ENCODE data around the gene UBASH3B.
"Not testable (repeated sequence)": the region's sequence is repeated elsewhere in the genome, so short reads cannot be mapped to it uniquely, and the experiment has no call there.

Gene UBASH3B

DNA sequence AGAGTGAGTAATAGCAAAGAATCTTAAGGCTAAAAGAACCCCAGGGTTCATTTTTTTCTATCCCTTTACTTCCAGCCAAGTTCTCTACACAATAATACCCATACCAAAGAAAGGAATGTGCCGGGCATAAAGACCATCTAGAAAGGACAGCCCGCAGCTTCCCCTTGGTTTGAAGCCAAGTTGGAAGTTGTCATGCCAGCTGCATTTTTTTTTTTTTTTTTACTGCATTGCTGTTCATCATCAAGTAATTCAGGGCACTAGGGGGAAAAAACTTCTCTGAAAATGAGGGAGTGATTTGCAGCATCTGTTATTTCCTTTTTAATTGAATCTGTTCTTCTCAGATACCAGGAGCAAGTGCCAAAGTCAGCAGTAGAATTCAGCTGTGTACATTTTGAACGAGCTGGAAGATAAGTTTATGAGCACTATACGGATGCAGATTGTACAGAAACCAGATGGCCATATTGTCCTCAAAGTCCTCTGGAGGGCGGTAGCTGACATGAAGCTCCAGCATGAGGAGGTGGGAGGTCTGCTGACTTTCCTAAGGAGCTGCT is 56.4 kb downstream of the UBASH3B start:
- no peak for DNase-seq

DNA sequence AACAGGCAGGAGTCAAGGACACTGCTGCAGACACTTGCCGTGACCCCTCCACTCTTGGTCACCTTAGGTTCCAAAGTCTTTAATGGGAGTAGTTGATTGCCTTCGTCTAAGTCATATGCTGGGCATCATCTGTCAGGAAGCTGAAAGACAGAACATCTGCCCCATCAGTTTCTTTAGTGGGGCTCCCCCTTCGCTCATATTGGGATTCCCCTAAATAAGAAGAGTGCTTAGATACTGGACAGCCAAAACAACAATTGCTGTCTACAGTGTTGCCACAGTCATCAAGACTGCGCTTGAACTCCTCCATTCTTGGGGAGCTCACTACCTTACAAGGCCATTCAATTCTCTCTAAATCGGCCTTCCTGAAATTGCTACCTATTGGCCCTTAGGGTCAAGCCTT is 58.5 kb downstream of the UBASH3B start:
- DNase-seq = no peak

DNA sequence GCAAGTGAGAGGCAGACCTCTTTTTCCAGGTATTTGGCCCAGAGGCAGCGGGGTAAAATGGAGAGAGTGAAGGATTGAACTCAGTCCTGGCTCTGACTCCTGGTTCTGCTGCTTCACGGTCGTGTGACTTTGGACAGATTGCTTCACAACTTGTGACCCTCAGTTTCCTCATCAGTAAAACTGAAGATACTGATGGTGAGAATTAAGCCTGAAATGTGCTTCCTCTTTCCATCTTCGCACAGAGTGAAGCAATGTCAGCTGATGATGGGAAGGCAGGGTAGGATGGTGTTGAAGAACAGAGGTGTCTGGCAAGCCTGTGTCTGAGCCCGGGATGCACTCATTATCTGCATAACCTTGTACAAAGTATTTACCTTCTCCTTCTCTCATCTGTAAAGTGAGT is 59.0 kb downstream of the UBASH3B start:
- no peak for DNase-seq

DNA sequence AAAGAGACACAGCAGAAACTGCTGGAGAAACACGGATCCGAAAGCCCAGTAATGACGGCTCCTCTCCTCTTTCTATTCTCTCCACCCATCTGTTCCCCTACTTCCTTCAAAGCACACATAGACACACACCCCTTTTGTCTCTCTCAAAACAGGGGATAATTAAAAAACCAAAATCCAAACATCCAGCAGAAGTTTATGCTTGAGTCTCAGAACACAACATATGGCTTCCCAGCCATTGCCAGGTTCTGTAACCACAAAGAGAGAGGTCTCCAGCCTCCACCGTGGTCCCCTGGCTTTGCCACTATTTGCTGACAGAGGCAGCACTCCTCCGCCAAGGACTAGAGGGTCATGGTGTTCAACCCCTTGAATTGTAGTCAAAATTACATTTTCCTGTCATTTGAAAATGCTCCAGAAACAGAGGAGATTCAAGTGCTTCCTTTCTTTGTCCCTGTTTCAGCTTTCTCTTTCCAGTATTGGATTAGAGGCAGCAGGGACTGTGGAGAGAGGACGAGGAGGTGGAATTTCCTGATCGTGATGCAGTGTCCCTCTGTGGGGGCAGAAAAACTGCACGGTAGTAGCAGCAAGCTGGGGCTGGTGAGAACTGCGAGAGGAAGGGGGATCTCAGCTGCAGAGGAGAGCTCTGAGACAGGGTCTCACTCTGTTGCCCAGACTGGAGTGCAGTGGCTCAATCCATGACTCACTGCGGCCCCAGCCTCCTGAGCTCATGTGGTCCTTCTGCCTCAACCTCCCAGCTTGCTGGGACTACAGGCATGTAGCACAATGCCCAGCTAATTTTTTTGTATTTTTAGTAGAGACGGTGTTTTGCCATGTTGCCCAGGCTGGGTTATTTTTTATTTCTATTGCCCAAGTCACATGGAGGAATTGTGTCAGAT is 60.3 kb downstream of the UBASH3B start:
- DNase-seq = no peak

DNA sequence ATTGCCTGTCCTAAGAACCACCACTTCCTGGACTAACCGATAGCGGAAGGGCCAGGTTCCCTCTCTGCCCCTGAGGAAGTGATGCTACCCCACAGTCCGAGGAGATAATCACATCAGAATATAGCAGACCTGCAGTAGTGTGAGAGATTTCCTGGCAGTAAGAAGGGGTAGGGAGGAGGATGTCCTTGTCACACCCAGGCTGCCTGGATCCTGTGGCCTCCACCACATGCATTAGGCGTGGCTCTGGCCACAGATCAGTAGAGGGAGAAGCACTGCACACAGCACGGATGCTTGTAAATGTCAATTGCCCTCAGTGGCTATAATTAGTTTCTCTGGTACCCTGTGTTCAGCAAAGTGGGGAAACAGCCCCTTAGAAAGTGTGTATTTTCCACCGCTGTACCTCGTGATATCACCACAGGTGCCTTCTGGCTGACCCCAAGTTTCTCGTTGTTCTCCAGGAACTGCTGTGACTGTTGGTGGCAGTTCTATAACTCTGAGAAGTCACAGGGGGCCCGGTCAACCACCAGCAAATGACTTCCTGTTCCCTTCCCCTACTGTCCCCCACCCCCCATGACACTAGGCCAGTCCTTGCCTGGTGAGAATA is 61.8 kb downstream of the UBASH3B start:
- DNase-seq = no peak

DNA sequence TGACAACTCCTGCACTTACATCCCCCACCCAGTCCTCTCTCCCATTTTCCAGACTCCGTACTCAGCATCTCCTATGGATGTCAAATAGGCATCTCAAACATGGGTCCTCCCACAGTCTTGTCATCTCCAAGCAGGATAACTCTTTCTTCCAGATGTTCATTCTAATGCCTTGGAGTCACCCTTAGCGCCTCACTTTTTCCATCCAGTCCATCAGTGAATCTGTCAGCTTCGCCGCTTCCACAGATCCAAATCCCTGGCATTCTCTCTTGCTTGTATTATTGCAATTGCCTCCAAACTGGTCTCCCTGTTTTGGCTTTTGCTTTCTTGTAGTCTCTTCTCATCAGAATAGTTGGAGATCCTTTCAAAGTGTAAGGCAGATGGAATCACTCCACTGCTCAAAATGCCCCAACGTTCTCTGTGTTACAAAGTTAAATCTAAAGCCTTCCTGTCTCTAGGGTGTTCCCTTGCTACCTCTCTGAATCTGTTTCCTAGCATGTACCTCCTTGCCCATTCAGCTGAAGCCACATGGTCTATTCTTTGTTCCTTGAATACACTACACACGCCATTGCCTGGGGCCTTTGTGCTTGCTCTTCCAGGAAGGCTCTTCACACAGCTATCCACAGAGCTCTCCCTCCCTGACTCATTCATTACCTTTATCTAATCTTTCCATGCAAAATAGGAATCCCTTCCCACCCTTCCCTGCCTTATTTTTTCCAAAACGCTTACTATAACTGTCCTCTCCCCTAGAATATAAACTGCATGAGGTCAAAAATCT is 64.8 kb downstream of the UBASH3B start:
- DNase-seq = no peak

DNA sequence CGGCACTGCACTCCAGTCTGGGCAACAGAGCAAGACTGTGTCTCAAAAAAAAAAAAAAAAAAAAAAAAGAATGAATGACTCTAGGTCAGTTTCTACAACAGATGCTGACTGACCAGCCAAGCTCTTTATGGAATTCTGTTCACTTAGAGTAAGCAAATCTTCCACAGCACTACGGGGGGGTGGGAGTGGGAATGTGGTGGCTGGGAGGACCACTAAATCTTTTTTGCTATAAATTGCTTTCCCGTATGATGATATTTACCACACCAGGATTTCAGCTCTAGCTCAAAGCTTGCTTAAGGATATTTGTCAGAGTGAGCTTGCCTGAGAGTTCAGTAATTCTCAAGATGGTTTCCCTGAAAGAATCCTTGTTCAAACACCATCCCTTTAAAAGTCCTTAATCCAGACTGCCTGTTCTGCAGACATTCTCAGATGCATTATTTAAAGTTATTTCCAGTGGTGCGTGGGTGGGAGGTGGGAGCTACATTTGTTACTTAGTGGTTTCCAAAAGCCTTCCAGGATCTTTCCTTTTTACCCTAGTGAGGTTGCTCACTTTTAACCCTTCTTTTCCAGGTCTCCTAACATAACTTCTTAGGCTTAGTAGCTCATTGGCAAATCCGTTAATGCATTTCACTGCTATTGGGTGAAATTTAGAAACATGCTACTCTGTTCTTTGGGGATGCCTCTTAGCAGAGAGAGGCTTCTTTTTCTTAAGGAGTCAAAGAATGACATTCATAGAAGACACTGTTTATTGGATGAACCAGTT is 65.9 kb downstream of the UBASH3B start:
- no peak for DNase-seq

DNA sequence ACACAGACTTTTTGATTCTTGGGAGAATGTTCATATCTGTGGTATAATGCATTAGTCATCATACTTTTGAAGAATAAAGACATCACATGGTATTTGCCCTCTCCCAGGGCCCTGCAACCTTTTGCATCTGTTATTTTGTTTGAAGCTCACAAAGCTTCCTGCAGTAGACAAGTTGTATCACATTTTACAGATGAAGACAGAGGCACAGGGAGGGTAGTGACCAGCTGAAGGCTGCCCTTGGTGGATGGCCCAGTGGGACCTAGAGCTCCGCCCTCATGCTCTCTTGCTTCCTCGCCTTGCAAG is 66.4 kb downstream of the UBASH3B start:
- DNase-seq = no peak

DNA sequence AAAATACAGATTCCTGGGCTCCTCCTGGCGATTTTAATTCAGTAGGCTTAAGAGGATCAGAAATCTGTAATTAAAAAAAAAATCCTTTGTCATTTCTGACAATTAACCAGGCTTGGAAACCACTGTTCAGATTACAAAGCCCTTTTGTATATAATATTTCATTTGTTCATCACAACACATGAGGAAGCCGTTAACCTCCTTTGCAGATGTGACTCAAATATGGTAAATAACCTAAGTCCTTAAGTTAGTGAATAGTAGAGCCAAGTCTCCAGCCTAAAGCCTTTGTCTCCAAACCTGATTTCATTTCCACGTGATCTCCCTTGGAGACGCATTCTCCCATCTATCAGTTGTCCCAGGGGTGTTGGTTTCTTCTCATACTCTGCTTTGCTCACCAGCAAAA is 67.6 kb downstream of the UBASH3B start:
- DNase-seq = no peak

DNA sequence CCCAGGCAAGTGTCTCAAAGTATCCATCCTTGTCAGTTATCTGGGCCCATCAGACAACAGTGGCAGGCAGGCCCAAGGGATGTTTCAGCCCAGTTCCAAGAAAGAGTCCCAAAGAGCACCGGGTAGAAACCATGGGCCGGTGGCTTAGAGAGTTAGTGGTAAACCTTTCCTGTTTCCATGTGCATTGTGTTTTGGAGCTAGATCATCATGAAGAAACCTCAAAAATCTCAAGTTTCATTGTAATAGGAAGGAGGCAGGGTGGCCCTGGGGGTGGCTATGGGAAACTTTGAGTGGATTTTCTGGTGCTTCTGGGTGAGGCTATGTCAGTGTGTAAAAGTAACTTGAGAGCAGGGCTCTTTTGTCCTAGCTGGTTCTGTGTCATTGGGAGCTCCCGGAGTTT is 68.1 kb downstream of the UBASH3B start:
- no peak for DNase-seq

DNA sequence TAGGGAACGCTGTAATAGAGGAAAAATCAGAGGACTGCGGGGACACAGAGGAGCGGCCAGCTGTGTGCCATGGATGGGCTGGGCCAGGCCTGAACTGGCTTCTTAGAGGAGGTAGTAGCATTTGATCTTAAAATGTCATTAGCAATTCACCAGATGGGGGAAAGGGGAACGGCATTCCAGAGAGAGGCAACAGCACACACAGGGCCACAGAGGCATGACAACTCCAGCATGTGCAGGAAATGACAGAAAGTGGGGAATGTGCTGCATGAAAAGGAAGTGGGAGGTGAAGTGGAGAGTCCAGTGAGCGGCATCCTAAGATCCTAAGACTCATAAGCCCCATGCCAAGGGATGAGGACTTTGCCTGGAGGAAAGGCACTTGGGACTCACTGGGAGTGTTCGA is 69.0 kb downstream of the UBASH3B start:
- no peak for DNase-seq

DNA sequence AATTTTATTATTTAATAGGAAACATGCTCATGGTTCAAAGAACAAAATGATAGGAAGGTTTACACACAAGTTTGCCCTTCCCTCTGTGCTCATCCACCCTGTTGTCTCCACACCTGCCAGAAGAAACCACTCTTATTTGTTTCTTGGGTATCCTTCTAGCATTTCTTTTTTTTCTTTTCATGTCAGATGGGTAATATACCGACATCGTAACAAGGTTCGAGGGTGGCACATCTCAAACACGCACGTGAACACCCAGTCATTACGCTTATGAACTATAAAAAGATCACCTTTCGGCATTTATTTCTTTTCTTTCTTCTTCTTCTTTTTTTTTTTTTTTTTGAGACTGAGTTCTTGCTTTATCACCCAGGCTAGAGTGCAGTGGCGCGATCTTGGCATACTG is 70.5 kb downstream of the UBASH3B start:
- no peak for DNase-seq

DNA sequence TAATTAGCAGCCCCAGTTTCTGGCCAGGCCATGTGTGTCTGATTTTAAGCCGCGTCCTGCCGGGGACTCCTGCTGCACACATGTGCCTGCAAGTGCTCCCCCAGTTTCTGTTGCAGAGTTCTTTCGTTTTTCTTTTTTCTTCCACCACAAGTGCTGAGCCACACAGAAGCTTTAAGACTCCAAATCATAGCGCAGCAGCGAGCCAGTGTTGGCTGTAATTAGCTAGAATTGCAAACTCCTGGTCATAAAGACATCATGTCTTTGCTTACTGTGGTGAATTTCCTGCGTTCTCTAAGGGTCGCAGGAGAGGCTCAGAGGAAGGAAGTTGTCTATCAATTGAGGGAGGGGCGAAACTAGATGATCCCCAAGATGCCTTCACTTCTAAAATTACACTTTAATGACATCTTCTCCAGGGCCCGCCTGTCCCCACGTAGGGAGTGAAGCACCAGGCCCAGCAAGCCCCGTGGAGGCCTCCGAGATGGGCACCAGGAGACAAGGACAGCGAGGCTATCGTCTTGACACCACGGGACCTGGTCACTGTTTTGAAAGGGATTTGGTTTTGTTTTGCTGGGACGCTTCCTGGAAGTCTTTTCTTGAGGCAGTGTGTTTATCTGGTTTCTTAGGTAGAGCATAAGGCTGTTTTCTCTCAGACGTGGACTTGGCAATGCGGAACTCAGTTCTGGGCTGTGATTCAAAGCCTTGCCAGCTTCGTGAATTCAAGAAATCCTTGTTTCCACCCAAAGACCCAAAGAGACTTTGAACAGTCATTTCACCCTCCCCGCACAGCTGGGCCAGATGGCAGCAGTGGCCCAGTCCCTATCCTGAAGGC is 71.8 kb downstream of the UBASH3B start:
- DNase-seq = no peak

DNA sequence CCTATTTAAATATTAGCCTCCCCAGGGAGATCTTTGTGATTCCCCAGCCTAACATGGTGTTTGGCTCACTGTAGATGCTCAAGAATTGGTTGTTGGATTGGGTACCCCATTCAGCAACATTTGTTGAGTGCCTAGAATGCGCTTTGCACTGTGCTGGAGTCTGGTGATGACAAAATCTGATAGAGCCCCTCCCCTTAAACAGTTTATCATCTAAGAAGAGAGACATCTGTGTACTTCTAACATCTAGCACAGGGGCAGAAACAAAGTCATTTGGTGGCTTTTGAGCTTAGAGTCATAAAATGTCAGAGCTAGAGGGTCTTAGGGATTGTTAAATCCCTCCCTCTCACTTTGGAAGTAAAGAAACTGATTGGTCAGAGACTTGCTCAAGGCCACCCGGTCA is 73.0 kb downstream of the UBASH3B start:
- no peak for DNase-seq

DNA sequence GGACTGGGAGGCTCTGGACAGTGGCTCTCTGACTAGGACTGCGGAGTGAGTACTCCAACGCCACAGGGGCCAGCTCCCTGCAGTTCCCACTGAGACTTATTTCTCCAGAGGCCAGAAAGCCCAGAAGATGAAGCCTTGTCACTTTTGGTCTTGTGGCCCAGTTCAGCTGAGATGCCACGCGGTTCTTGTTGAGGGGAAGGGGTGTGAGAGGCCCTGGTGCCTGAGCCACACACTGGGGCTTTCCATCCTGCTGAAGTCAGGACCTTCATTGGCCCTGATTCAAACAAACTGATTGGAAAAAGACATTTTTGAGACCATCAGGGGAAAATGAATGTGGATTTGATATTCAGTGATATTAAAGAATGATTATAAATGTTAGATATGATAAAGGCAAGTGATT is 73.6 kb downstream of the UBASH3B start:
- DNase-seq = no peak

DNA sequence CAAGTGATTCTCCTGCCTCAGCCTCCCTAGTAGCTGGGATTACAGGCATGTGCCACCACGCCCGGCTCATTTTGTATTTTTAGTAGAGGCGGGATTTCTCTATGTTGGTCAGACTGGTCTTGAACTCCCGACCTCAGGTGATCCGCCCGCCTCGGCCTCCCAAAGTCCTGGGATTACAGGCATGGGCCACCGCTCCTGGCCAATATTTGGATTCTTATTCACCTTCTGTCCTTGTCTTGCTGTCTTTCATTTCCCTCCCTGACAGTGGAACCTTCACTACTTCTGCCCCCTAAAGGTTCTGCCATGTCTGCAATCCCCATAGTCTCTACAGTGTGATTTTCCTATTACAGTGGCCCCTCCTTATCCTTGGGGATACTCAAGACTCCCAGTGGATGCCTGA is 75.2 kb downstream of the UBASH3B start:
- not testable (repeated sequence) for DNase-seq

DNA sequence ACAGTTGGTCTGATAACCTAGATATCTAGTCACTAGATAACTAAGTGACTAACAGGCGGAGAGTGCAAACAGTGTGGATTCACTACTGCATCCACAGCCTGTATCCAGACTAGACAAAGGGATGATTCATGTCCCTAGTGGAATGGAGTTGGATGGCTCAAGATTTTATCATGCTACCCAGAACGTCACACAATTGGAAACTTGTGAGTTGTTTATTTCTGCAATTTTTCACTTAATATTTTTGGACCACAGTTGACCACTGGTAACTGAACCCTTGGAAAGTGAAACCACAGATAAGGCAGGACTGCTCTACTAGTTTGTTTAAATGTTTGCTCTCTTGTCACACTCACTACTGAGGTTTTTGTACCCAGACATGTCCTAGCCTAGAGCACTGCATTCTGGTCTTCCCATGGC is 76.0 kb downstream of the UBASH3B start:
- DNase-seq = no peak

DNA sequence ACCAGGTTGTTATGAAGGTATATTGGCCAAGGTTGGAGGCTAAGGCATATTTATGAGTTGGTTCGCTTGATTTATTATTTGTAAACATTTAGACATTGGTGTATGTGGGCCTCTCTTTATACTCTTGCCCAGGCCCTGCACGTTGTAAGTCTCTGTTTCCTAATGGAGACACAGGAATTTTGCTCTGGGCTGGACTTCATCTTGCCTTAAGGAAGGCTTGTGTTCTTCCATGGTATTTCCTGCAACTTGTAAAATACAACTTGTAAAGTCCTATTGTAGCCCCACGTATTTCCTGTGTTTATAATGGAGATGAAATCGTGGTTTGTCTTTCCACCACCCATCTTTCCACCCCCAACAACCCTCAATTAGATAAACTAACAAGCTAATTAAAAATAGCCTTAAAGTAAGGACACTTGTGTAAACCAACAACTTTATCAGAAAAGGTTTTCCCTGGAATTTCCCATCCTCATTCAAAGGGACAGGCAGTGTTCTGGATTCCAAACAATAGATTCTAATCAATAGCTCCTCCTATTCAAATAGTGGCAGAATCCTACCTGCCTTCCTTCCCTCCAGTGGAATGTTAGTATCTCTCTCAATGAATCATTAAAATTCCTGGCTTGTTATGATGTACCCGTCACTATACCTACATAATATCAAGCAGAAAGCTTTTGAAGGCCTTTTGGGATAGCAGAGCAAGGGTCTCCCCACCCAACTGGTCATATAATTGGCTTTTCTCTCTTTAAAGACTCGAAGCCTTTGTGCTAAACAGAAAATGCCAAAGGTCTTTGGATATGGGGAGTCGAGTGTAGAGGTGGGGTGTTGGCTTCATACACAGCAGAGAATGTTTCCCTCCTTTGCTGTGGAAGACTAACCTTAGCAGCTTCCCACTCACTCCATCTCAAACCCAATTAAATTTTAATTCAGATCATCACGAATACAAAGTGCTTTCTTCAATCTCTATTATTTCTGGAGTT is 77.1 kb downstream of the UBASH3B start:
- no peak for DNase-seq

DNA sequence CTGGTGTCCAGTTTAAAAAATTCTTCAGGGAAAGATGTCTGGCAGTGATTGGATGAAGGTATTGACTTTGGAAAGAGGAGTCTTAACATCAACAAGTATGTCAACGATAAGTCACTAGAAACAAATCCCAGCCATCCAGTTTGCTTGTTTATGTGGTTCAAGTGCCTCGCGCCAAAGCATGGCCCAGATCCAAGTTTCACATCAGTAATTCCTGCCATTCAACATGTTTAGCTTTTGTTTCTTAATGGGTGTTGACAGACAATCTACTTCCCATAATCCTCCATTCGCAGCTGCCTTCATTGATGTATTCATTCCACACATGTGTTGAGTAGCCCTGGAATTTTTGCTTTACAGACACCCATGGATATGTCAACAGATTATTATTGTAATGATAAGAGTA is 77.8 kb downstream of the UBASH3B start:
- DNase-seq = no peak

DNA sequence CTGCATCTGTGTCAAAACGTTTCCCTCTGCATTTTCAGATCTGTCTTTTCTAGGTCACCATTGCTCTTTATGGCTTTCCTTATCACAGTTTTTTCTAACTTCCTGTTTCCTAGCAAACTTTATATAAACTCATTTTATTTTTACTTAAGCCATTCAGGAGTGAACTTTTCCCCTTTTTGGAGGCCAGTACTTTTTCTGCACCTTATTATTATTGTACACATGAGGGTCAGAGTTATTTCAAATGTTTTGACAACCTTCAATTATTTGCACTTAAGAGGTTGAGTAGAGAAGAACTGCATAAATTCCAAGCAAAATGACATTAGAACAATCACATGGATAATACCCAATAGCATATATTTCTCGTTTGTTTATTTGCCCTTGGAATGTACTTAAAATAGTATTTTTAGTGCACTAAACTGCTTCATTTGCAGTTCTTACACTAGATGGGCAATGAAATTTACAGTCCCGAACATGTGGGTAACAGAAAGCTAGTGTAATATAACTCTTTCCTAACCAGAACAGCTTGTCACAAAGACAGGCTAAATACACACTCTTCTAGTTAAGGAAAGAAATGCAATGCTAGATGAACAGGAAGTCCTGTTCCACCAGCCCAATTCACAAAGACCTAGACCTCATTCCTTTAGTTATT is 79.5 kb downstream of the UBASH3B start:
- no peak for DNase-seq
